Measurements from ENCODE around the gene CHSY1. TPM values are rescaled to one million over a fixed set of nuclear protein-coding genes. Genes with fewer than 3 reads are reported as not detected.

CHSY1 gene
- total and polyA plus RNA-seq, 7 experiments from 2014 or later = 0.78 to 47.0 (median 8.9) TPM

GRCh38 chr15:101254157-101255050, 2.6 kb upstream of the CHSY1 start:
- no peak overlapping the region for H3K4me3 Mint-ChIP-seq
- H3K4me3 ChIP-seq (ENCODE audit: low read length) = no peak overlapping the region

DNA sequence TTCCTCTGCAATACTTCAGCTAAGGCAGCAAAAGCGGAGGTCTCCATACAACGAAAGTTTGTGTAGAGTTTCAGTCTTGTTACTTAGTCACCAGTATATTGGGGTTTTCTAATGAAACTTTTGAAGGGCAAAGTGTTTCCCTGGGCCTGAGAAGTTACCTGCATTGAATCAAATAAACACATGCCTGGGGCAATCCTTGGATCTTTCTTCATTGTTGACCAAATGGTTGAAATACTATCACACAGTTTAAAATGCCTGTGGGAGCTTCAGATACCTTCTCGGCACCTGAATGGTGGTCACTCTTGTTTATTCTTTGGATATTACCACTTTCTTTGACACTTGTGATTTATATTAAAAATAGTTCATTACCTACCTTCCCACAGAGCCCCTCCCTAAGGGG, 988 bp upstream of the CHSY1 start:
- no peaks in the 10 kb centered on the region for H3K9me3 ChIP-seq (ENCODE audit: control insufficient read depth in 2 of 3, low read length in 3 of 3)
- H3K27ac ChIP-seq (ENCODE audit: low read depth, low read length) = peak overlapping the region; percentile 62
- no peaks in the 10 kb centered on the region for H3K36me3 ChIP-seq (ENCODE audit: control insufficient read depth in 2 of 3, insufficient read depth in 3 of 3, low read length in 3 of 3)
- peaks cover 10 to 57% (median 29%) of the 10 kb centered on the region in 7 donors for H3K4me1 Mint-ChIP-seq
- H3K9me3 Mint-ChIP-seq = no peaks in the 10 kb centered on the region
- CTCF ChIA-PET = interaction anchor here (0.6 kb wide), 1 partner anchor 1103 kb away, joined by 4 read pairs; no protein-coding TSS in a partner anchor
- DNase-seq (no peak), ATAC-seq (no peak)
- POLR2A ChIA-PET = no interaction called here
- H3K4me3 ChIP-seq (ENCODE audit: low read length) = no peak overlapping the region
- peak overlapping the region in 8 of 9 donors; percentile 61 to 96 (median 84) for H3K27ac Mint-ChIP-seq
- H3K27me3 ChIP-seq (ENCODE audit: control insufficient read depth in 2 of 2, insufficient read depth in 2 of 2, low read length in 2 of 2) = no peaks in the 10 kb centered on the region
- H3K27me3 Mint-ChIP-seq = no peaks in the 10 kb centered on the region
- H3K4me1 ChIP-seq (ENCODE audit: control insufficient read depth in 2 of 2, insufficient read depth in 2 of 2, low read length in 2 of 2) = peaks cover 12 to 14% of the 10 kb centered on the region in 2 donors
- peak overlapping the region; percentile 84 to 97 (median 94) for H3K4me3 Mint-ChIP-seq
- intact Hi-C loops (cut with micrococcal nuclease) = loop anchor here (1.0 to 10.0 kb wide), 6 partner anchors 24 to 1326 kb away; partner anchors contain the start of genes SELENOS (in 2 of the 2), ASB7 (in 1 of the 2), LINS1 (in 1 of the 2) and LRRK1 (in 1 of the 2)
- H3K36me3 Mint-ChIP-seq = peaks cover 0 to 13% (median 0%) of the 10 kb centered on the region in 5 donors

More at GRCh38 chr15:101254157-101255050, 2.6 kb upstream of the CHSY1 start:
- CTCF ChIA-PET = interaction anchor here (1.2 to 5.4 kb wide), 2 partner anchors 12 to 166 kb away, joined by 4 to 60 read pairs; no protein-coding TSS in a partner anchor
- Histone ChIP-seq H3K27ac (ENCODE audit: low read depth, low read length) (no peak overlapping the region), H3K36me3 (ENCODE audit: control insufficient read depth in 2 of 3, insufficient read depth in 3 of 3, low read length in 3 of 3) (no peaks in the 10 kb centered on the region), H3K27me3 (ENCODE audit: control insufficient read depth in 2 of 2, insufficient read depth in 2 of 2, low read length in 2 of 2) (no peaks in the 10 kb centered on the region), H3K4me1 (ENCODE audit: control insufficient read depth in 2 of 2, insufficient read depth in 2 of 2, low read length in 2 of 2) (peaks cover 8 to 14% of the 10 kb centered on the region in 2 donors), H3K9me3 (ENCODE audit: control insufficient read depth in 2 of 3, low read length in 3 of 3) (no peaks in the 10 kb centered on the region)
- Mint-ChIP-seq H3K27ac (no peak overlapping the region), H3K27me3 (peaks cover 0 to 9% (median 6%) of the 10 kb centered on the region in 5 donors), H3K36me3 (peaks cover 0 to 11% (median 0%) of the 10 kb centered on the region in 5 donors), H3K9me3 (no peaks in the 10 kb centered on the region), H3K4me1 (peaks cover 13 to 46% (median 22%) of the 10 kb centered on the region in 7 donors)
- POLR2A ChIA-PET = no interaction called here
- ATAC-seq (no peak), DNase-seq (no peak)
- intact Hi-C loops (cut with micrococcal nuclease) = loop anchor here (5.0 to 10.0 kb wide), 4 partner anchors 340 to 1327 kb away; partner anchors contain the start of genes ASB7 (in 1 of the 2), LINS1 (in 1 of the 2) and LRRK1 (in 1 of the 2)

DNA sequence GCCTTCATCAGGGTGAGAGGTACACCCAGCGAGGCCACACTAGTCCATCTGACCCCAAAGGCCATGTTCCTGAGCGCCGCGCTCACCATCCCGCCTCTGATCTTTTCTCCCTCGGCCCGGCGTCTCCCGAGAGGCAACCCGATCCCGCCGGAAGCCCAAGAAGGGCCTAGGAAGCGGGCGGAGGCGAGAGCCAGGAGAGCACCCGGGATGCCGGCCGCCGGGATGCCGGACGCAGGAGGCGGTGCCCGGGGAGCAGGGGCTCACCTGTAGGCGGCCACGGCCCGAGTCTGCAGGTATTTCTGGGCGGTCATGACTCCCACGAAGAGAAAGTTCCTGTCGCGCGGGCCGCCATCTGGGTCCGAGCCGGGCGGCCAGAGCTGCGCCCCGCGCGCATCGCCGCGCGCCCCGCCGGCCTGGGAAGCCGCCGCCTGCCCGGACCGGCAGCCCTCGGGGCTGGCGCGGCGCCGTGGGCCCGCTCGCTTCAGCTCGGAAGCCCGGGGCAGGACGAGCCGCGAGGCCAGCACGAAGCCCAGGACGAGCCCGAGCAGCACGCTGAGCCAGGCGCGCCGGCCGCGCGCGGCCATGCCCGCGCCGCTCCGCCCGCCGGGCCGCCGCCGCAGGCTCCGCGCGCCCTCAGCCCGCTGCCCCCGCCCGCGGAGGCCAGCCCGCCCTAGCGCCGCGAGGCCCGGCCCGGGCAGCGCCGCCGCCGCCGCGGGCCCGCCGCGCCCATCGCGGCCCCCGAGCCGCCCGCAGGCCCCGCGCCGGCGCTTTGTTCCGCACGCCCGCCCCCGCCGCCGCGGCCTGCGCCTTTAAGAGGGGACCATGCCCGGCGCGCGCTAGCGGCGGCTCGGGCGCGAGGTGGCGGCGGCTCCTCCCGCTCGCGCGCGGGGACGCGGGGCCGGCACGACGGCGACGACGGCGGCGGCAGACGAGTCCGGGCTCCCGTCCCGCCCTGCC, 697 bp downstream of the CHSY1 start:
- Mint-ChIP-seq H3K27ac (peak overlapping the region; percentile 59 to 89 (median 83)), H3K9me3 (no peaks in the 10 kb centered on the region), H3K27me3 (no peaks in the 10 kb centered on the region), H3K4me1 (peaks cover 26 to 67% (median 46%) of the 10 kb centered on the region in 7 donors), H3K36me3 (peaks cover 0 to 16% (median 0%) of the 10 kb centered on the region in 5 donors), H3K4me3 (peak overlapping the region; percentile 84 to 93 (median 90))
- Histone ChIP-seq H3K4me3 (ENCODE audit: low read length) (peak overlapping the region; percentile 64), H3K27ac (ENCODE audit: low read depth, low read length) (peak overlapping the region; percentile 62), H3K36me3 (ENCODE audit: control insufficient read depth in 2 of 3, insufficient read depth in 3 of 3, low read length in 3 of 3) (no peaks in the 10 kb centered on the region), H3K27me3 (ENCODE audit: control insufficient read depth in 2 of 2, insufficient read depth in 2 of 2, low read length in 2 of 2) (no peaks in the 10 kb centered on the region), H3K9me3 (ENCODE audit: control insufficient read depth in 2 of 3, low read length in 3 of 3) (no peaks in the 10 kb centered on the region), H3K4me1 (ENCODE audit: control insufficient read depth in 2 of 2, insufficient read depth in 2 of 2, low read length in 2 of 2) (peaks cover 20 to 29% of the 10 kb centered on the region in 2 donors)
- ATAC-seq (peak; percentile 70), DNase-seq (peak in 4 of 9 donors; percentile 9 to 41 (median 18))
- intact Hi-C loops (cut with micrococcal nuclease) = loop anchor here (1.0 to 10.0 kb wide), 6 partner anchors 9 to 1324 kb away; partner anchors contain the start of genes ASB7 (in 1 of the 2), LINS1 (in 1 of the 2), LRRK1 (in 1 of the 2) and SNRPA1 (in 1 of the 2)
- POLR2A ChIA-PET = interaction anchor here (0.7 to 1.5 kb wide), 6 partner anchors 9 to 389 kb away, joined by 3 to 9 read pairs (median 4); partner anchors contain the start of gene SNRPA1
- CTCF ChIA-PET = interaction anchor here (0.8 kb wide), 1 partner anchor 38 kb away, joined by 3 read pairs; no protein-coding TSS in a partner anchor

GRCh38 chr15:101250341-101250831, 1.5 kb downstream of the CHSY1 start:
- Histone ChIP-seq H3K27me3 (ENCODE audit: control insufficient read depth in 2 of 2, insufficient read depth in 2 of 2, low read length in 2 of 2) (no peaks in the 10 kb centered on the region), H3K27ac (ENCODE audit: low read depth, low read length) (no peak overlapping the region), H3K36me3 (ENCODE audit: control insufficient read depth in 2 of 3, insufficient read depth in 3 of 3, low read length in 3 of 3) (no peaks in the 10 kb centered on the region), H3K4me3 (ENCODE audit: low read length) (peak overlapping the region; percentile 41), H3K4me1 (ENCODE audit: control insufficient read depth in 2 of 2, insufficient read depth in 2 of 2, low read length in 2 of 2) (peaks cover 23 to 36% of the 10 kb centered on the region in 2 donors), H3K9me3 (ENCODE audit: control insufficient read depth in 2 of 3, low read length in 3 of 3) (no peaks in the 10 kb centered on the region)
- H3K27me3 Mint-ChIP-seq = no peaks in the 10 kb centered on the region
- H3K9me3 Mint-ChIP-seq = no peaks in the 10 kb centered on the region
- CTCF ChIA-PET = interaction anchor here (0.6 kb wide), 1 partner anchor 126 kb away, joined by 3 read pairs; no protein-coding TSS in a partner anchor
- ATAC-seq (no peak), DNase-seq (peak in 1 of 9 donors; percentile 11)
- H3K36me3 Mint-ChIP-seq = peaks cover 0 to 17% (median 0%) of the 10 kb centered on the region in 5 donors
- peak overlapping the region; percentile 10 to 89 (median 82) for H3K27ac Mint-ChIP-seq
- H3K4me3 Mint-ChIP-seq = peak overlapping the region; percentile 78 to 93 (median 90)
- peaks cover 34 to 67% (median 54%) of the 10 kb centered on the region in 7 donors for H3K4me1 Mint-ChIP-seq
- POLR2A ChIA-PET = no interaction called here
- intact Hi-C loops (cut with micrococcal nuclease) = loop anchor here (1.0 to 10.0 kb wide), 5 partner anchors 8 to 1323 kb away; partner anchors contain the start of genes ASB7 (in 1 of the 2), LINS1 (in 1 of the 2) and LRRK1 (in 1 of the 2)

DNA sequence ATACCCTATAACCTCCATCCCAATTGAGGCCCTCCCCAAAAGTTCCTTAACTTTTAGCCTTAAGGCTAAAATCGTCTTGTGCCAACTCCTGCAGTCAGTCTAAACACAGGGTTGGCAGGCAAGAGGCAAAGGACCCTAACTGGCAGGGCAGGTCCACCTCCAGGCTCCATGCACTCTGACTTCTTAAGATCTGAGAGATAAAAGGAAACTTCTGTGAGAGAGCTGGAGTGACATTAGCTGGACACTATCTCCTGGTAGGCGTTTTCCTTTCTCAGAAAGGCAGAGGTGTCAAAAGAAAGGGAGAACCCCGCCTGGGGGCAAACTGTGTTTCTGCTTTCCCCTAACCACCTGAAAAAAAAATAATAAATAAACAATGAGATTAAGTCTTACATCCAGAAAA, 3.6 kb downstream of the CHSY1 start:
- H3K4me1 ChIP-seq (ENCODE audit: control insufficient read depth in 2 of 2, insufficient read depth in 2 of 2, low read length in 2 of 2) = peaks cover 44 to 57% of the 10 kb centered on the region in 2 donors
- no peak for DNase-seq
- no peak overlapping the region for H3K4me3 ChIP-seq (ENCODE audit: low read length)
- peaks cover 0 to 26% (median 0%) of the 10 kb centered on the region in 5 donors for H3K36me3 Mint-ChIP-seq
- ATAC-seq = no peak
- CTCF ChIA-PET = interaction anchor here (1.0 to 1.6 kb wide), 2 partner anchors 9 to 10 kb away, joined by 3 to 8 read pairs; no protein-coding TSS in a partner anchor
- H3K9me3 Mint-ChIP-seq = no peaks in the 10 kb centered on the region
- H3K27ac ChIP-seq (ENCODE audit: low read depth, low read length) = no peak overlapping the region
- intact Hi-C loops (cut with micrococcal nuclease) = no loop called here
- H3K4me3 Mint-ChIP-seq = peak overlapping the region in 1 of 10 donors; percentile 39
- no peaks in the 10 kb centered on the region for H3K36me3 ChIP-seq (ENCODE audit: control insufficient read depth in 2 of 3, insufficient read depth in 3 of 3, low read length in 3 of 3)
- POLR2A ChIA-PET = interaction anchor here (1.3 kb wide), 1 partner anchor 46 kb away, joined by 4 read pairs; no protein-coding TSS in a partner anchor
- H3K27me3 ChIP-seq (ENCODE audit: control insufficient read depth in 2 of 2, insufficient read depth in 2 of 2, low read length in 2 of 2) = no peaks in the 10 kb centered on the region
- no peaks in the 10 kb centered on the region for H3K9me3 ChIP-seq (ENCODE audit: control insufficient read depth in 2 of 3, low read length in 3 of 3)
- H3K27me3 Mint-ChIP-seq = no peaks in the 10 kb centered on the region
- peaks cover 53 to 80% (median 75%) of the 10 kb centered on the region in 7 donors for H3K4me1 Mint-ChIP-seq
- H3K27ac Mint-ChIP-seq = peak overlapping the region in 4 of 9 donors; percentile 18 to 41 (median 32)

Measured in naive thymus-derived CD4-positive, alpha-beta T cell (primary cell).